ENCODE data around the gene ZNF576.
"Not testable (repeated sequence)": the region's sequence is repeated elsewhere in the genome, so short reads cannot be mapped to it uniquely, and the experiment has no call there.

ZNF576 gene, protein sequence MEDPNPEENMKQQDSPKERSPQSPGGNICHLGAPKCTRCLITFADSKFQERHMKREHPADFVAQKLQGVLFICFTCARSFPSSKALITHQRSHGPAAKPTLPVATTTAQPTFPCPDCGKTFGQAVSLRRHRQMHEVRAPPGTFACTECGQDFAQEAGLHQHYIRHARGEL

DNA sequence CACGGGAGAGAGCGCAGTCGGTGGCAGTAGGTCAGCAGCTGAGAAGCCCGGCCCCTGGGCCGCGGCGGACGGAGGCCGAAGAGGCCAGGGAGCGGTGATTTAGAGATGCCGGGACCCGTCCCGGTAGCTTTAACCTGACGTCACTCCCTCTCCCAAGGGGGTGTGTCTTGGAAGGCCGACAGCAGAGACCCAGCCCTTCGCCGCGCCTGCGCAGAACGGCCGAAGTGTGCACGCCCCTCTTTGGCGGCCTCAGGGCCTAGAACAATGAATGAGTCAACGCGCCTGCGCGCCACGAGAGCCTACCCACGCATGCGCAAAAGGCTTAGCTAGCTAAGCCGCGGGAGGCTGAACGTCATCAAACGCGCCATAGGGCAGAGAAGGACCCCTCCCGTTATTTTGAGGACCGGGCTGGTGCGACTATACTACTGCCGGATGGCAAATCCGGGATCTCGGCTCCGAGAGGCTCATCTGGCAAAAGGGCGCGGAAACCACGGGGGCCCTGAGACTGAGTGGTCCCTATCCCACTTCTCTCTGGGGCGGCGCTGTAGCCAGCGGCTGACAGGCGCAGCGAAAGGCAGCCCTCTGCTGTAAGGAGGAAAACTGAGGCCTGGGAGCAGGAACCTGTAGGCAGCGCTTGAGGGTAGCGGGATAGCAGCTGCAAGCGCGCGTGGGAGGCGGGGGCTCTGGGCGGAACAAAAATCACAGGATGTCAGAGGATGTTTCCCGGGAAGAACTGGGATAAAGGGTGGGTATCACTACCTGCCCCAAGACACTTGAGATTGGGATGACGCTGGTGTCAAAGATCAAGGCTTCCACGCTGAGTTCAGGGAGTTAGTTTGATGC, at the start of gene ZNF576, which contains the start of gene IRGQ:
TSS of gene ZNF576 (plus strand) at position 597 of the 843 bp plus-strand sequence. CDS start 514 bp downstream, outside the sequence.
TSS of gene IRGQ (minus strand) at position 136 of the 843 bp plus-strand sequence. CDS start 796 bp downstream, outside the sequence.
- peak; percentile 100 for DNase-seq
- TF ChIP-seq POLR2A (IDR thresholded peaks at IDR 0.05; ENCODE audit: low read length) (peak; percentile 63), GATA1 (IDR thresholded peaks at IDR 0.05; ENCODE audit: low read depth, low read length) (no peak)

DNA sequence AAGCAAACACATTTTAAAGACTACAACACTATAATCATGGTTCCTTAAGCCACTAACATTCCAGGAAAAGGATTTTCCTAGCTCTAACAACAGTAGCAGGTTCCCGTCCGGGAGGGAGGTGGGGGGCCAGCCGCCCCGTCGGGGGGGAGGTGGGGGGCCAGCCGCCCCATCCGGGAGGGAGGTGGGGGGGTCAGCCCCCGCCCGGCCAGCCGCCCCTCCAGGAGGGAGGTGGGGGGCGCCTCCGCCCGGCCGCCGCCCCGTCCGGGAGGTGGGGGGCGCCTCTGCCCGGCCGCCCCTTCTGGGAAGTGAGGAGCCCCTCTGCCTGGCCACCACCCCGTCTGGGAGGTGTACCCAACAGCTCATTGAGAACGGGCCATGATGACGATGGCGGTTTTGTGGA, 48.5 kb upstream of the ZNF576 start:
- not testable (repeated sequence) for DNase-seq

DNA sequence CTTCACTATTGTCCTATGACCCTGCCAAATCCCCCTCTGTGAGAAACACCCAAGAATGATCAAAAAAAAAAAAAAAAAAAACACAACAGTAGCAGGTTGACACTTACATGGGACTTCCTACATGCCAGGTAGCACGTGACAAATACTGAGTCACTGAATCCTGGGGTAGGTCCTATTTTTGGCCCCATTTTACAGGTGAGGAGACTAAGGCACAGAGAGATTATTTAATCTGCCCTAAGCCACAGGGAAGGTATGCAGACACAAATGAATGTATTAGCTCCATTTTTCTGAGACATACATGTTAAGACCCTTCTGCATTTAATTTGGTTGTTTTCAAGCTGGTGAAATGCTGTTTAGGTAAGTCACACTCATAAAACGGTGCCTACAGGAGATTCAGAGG, 47.7 kb upstream of the ZNF576 start:
- TF ChIP-seq GATA1 (IDR thresholded peaks at IDR 0.05; ENCODE audit: low read depth, low read length) (no peak), POLR2A (IDR thresholded peaks at IDR 0.05; ENCODE audit: low read length) (no peak)
- no peak for DNase-seq

DNA sequence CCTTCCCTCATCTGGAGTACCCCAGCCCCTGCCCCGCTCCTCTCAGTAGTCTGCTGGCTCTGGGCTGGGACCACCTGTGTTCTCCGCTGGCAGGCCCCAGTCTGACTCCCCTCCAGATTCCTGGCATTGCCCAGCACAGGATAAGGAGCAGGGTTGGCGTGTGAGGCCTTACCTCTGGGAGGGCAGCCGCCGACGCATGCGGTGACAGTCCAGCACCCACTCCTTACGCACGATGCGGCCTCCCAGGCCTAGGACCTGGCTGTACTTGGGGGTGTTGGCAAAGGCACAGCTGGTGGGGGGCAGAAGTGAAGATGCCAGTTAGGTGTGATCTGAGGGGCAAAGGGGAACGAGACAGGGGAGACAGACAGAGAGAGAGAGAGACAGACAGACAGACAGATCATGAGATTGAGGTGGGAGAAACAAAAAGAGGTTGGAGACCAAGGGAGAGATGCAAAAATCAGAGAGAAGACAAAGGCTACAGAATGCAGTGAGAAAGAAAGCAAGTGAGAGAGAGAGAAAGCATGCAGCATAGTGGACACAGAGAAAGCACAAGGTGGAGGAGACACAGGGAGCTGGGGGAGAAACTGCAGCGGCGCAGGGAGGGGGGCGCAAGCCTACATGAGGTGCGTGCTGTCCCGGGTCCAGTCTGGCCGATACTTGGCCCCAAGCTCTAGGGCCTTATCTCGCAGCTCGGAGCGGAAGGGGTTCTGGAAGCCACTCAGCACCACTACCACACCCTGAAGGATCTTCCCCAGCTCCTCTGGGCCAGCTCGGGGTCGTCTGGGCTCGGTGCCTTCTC, 44.8 kb upstream of the ZNF576 start:
- TF ChIP-seq GATA1 (IDR thresholded peaks at IDR 0.05; ENCODE audit: low read depth, low read length): no peak
- TF ChIP-seq POLR2A (IDR thresholded peaks at IDR 0.05; ENCODE audit: low read length): no peak
- no peak for DNase-seq

DNA sequence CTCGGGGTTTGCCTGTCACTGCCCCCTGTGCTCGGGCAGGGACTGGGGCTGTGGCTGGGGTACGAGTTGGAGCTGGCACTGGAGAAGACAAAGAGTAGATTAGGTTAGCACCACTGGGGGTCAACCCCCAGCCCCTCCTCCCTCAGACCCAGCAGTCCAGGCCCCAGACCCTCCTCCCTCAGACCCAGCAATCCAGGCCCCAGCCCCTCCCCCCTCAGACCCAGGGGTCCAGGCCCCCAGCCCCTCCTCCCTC, 44.3 kb upstream of the ZNF576 start:
- TF ChIP-seq GATA1 (IDR thresholded peaks at IDR 0.05; ENCODE audit: low read depth, low read length) (no peak), POLR2A (IDR thresholded peaks at IDR 0.05; ENCODE audit: low read length) (no peak)
- no peak for DNase-seq

DNA sequence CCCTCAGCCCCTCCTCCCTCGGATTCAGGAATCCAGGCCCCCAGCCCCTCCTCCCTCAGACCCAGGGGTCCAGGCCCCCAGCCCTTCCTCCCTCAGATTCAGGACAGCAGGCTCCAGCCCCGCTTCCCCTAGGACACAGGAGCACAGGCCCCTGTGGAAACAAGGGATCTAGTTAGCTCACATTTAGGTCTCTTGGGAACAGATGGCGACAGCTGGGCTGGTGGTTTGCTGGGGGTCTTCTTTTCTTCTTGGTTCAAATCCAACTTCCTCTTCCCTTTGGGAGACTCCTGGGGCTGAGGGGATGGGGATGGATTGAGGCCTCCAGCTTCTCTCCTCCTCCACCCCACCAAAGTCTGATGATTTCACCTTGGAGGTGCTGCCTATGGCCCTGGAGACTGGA, 43.8 kb upstream of the ZNF576 start:
- DNase-seq: no peak
- no peak for TF ChIP-seq POLR2A (IDR thresholded peaks at IDR 0.05; ENCODE audit: low read length)
- no peak for TF ChIP-seq GATA1 (IDR thresholded peaks at IDR 0.05; ENCODE audit: low read depth, low read length)

DNA sequence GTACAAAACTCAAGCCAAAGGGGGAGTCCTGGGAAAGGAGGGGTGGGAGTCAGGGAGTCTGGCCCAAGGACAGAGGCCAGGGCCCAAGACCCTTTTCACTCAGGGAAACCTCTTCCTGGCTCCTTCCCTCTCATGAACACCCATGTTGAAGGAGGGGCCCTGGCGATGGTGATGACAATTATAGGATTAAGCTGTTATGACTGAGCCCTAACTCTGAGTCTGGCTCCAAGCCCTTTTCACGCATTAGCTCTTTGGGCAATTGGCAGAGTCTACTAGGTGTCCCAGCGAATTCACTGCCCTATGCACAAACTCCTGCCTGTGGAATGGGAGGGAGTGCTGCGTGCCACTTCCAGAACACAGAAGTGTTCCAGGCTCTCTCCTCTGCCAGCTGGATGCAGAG, 42.7 kb upstream of the ZNF576 start:
- TF ChIP-seq GATA1 (IDR thresholded peaks at IDR 0.05; ENCODE audit: low read depth, low read length) (no peak), POLR2A (IDR thresholded peaks at IDR 0.05; ENCODE audit: low read length) (no peak)

DNA sequence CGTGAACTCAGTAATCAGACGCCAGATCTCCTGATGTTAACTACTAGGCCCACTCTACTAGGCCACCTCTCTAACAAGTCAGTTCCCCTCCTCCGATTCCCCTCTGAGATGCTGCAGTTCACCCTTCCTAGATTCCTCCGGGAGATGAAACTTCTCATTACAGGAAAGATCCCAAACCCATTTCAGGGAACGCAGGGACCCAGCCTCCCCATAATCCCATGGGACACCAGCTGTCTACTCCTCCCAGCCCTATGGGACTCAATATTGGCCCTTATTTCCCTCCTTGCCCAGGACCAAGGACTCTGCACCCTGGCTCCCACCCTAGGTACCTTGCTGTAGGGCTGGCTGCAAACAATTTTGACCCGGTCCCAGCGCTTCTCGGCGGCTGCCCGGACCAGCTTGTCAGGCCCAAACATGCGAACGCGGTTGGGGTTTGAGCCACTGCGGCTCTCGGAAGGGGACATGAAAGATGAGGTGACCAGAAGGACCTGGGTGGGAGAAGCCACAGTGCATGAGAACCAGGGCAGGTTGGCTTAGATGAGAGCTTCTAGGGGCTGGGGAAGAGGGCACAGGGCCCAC, 42.0 kb upstream of the ZNF576 start:
- TF ChIP-seq POLR2A (IDR thresholded peaks at IDR 0.05; ENCODE audit: low read length): no peak
- no peak for TF ChIP-seq GATA1 (IDR thresholded peaks at IDR 0.05; ENCODE audit: low read depth, low read length)
- DNase-seq: no peak

More for the DNA sequence above, 42.7 kb upstream of the ZNF576 start:
- DNase-seq: no peak

DNA sequence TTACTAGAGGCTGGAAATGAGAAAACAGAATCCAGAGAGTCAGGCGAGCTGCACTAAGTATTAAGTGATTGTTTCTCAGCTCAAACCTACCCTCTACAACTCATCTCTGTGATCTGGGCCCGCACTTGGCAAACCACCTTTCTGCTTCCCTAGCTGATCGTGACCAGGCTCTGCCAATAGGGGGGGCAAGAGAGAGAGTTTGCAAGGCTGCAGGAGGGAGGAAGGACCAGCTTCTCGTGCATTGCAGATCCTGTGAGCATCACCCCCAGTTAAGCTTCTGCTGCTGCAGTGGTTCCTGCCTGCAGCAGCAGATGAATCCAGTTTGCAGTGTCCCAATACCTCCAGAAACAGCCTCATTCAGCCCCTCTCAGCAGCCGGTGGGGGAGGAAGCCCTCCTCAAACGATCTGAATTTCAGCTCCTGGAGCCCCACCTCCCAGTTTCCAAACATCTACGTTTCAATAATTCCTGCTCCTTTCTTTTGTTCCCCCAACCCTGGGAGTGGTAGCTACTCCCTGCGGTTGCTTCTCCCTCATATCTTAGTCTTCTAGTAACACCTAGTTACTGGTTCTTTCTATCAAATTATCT, 41.1 kb upstream of the ZNF576 start:
- DNase-seq: peak; percentile 71 to 83
- no peak for TF ChIP-seq GATA1 (IDR thresholded peaks at IDR 0.05; ENCODE audit: low read depth, low read length)
- TF ChIP-seq POLR2A (IDR thresholded peaks at IDR 0.05; ENCODE audit: low read length): no peak

DNA sequence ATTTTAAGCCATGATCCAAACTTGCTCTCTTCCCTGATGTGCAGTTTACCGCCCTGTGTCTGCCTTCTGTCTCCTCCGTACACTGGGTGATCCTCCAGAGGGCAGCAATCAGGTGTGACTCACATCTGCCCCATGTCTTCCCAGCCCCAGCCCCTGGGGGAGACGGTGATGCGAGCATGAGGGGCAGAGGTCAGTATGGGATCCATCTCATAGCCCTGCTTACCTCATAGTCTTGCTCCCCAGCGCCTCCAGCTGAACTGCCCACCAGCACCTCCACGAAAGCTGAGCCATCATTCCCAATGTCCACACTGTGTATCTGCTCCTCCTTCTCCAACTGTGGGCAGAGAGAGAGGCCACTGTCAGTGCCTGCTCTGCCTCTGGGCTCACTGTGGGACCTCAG, 35.7 kb upstream of the ZNF576 start:
- TF ChIP-seq GATA1 (IDR thresholded peaks at IDR 0.05; ENCODE audit: low read depth, low read length): no peak
- TF ChIP-seq POLR2A (IDR thresholded peaks at IDR 0.05; ENCODE audit: low read length): no peak
- DNase-seq: peak in 1 of 2 experiments; percentile 14

DNA sequence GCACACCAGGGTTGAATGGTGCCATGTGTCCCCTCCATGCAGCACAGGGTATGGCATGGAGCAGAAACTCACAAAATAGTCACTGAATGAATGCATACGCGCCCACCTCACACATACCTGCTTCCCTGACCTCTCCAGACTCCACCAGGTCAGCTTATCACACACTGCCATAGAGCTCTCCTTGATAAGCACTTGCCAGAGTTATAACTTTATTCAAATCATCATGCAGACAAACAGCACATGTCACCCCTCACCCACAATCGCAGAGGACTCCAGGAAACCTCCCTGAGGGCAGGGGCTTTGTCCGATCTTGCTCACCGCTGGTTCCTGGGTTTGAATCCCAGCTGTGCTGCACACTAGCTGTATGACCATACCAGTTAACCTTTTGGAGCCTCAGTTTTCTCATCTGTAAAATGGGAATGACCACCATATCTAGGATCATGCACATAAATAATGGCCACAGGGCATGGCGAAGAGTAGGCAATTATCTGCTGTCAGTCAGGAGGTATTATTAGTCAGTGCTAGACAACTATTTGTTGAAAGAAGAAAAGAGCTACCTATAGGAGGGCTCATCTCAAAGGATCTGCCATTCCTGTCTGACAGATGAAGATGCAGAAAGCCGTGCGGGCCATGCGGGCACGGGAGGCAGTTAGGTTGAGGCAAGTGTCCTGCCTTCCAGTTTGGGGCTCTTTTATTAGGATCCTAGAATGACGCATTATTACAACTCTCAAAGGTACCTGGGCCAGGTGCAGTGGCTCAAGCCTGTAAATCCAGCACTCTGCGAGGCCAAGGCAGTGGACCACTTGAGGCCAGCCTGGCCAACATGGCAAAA, 35.0 kb upstream of the ZNF576 start:
- DNase-seq: peak in 1 of 2 experiments; percentile 13
- no peak for TF ChIP-seq GATA1 (IDR thresholded peaks at IDR 0.05; ENCODE audit: low read depth, low read length)
- no peak for TF ChIP-seq POLR2A (IDR thresholded peaks at IDR 0.05; ENCODE audit: low read length)

DNA sequence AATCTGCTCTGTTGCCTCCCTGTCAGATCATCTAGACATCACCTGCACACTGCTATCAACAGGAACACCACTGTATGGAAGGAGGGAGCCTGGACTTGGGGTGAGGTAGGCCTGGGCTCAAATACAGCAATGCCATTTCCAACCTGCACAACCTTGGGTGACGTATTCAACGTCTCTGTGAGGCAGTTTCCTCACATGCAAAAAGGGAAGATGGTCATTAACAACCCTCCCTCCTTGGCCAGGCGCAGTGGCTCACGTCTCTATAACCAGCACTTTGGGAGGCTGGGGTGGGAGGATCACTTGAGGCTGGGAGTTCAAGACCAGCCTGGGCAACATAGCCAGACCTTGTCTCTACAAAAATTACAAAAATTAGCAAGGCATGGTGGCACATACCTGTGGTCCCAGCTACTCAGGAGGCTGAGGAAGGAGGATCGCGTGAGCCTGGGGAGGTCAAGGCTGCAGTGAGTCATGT, 34.1 kb upstream of the ZNF576 start:
- DNase-seq: no peak
- TF ChIP-seq GATA1 (IDR thresholded peaks at IDR 0.05; ENCODE audit: low read depth, low read length) (no peak), POLR2A (IDR thresholded peaks at IDR 0.05; ENCODE audit: low read length) (no peak)
